ENCODE measurements around the gene NDUFB7.

DNA sequence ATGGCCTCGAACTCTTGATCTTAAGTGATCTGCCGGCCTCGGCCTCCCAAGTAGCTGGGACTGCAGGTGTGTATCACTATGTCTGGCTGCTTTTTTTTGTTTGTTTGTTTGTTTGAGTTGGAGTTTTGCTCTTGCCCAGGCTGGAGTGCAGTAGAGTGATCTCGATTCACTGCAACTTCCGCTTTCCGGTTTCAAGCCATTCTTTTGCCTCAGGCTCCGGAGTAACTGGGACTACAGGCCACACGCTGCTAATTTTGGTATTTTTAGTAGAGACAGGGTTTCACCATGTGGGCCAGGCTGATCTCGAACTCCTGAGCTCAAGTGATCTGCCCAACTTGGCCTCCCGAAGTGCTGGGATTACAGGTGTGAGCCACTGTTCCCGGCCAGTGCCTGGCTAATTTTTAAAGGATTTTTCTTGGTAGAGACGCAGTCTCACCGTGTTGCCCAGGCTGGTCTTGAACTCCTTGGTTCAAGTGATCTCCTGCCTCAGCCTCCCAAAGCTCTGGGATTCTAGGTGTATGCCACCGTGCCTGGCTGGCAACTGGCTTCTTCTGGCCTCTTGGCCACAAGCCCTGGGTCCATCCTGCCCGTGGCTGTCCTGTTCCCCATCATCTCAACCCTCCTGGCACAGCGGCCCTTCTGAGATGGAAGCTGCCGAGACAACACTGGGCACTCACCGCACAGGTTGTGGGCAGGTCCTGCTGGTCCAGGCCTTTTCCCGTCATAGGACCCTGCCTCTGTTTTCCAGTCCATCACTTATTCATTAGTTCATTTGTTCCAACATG lies 30.9 kb downstream of the NDUFB7 start:
- TF ChIP-seq POLR2AphosphoS5 (IDR thresholded peaks at IDR 0.05; ENCODE audit: low read depth, low read length) = no peak
- TF ChIP-seq, protein P1, sequence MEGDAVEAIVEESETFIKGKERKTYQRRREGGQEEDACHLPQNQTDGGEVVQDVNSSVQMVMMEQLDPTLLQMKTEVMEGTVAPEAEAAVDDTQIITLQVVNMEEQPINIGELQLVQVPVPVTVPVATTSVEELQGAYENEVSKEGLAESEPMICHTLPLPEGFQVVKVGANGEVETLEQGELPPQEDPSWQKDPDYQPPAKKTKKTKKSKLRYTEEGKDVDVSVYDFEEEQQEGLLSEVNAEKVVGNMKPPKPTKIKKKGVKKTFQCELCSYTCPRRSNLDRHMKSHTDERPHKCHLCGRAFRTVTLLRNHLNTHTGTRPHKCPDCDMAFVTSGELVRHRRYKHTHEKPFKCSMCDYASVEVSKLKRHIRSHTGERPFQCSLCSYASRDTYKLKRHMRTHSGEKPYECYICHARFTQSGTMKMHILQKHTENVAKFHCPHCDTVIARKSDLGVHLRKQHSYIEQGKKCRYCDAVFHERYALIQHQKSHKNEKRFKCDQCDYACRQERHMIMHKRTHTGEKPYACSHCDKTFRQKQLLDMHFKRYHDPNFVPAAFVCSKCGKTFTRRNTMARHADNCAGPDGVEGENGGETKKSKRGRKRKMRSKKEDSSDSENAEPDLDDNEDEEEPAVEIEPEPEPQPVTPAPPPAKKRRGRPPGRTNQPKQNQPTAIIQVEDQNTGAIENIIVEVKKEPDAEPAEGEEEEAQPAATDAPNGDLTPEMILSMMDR (IDR thresholded peaks at IDR 0.05) = no peak
- TF ChIP-seq FOXM1 (IDR thresholded peaks at IDR 0.05; ENCODE audit: low read depth) = no peak
- no peak for TF ChIP-seq USF1 (IDR thresholded peaks at IDR 0.05; ENCODE audit: borderline replicate concordance, low read depth)
- TF ChIP-seq ZBTB33 (IDR thresholded peaks at IDR 0.05; ENCODE audit: borderline replicate concordance, low read depth) = no peak
- no peak for TF ChIP-seq EP300 (IDR thresholded peaks at IDR 0.05; ENCODE audit: borderline replicate concordance in 1 of 2, low read depth in 1 of 2, low read length in 1 of 2)
- no peak for TF ChIP-seq GABPA (IDR thresholded peaks at IDR 0.05; ENCODE audit: low read depth)
- TF ChIP-seq SIN3A (IDR thresholded peaks at IDR 0.05; ENCODE audit: borderline replicate concordance, low read depth, low read length) = no peak
- no peak for TF ChIP-seq EZH2phosphoT487 (IDR thresholded peaks at IDR 0.05; ENCODE audit: borderline replicate concordance, low read depth)
- no peak for TF ChIP-seq JUND (IDR thresholded peaks at IDR 0.05)
- TF ChIP-seq TCF12 (IDR thresholded peaks at IDR 0.05) = no peak
